T-helper 2 cell treated with Interferon-gamma antibody and Interleukin-4, amounts not matched to agents 5 μg/mL and 100 μg/mL, for 36 hours (primary cell): ENCODE data around the gene NUDT8.

ENCODE experiments used
- DNase-seq: peaks from one replicate; pipeline ENCODE4 v3.0.0; 2021; ENCODE audit warnings: low spot score
- H3K27ac Mint-ChIP-seq: one replicate; pipeline ENCODE4 v1.8.0; 2021; ENCODE audit warnings: mild to moderate bottlenecking, mixed read lengths
- H3K27me3 Mint-ChIP-seq: one replicate; pipeline ENCODE4 v1.8.0; 2021; ENCODE audit warnings: low read depth, mixed read lengths
- H3K36me3 Mint-ChIP-seq: one replicate; pipeline ENCODE4 v1.8.0; 2021; ENCODE audit warnings: low read depth, mixed read lengths
- H3K4me1 Mint-ChIP-seq: one replicate; pipeline ENCODE4 v1.8.0; 2021; ENCODE audit warnings: low read depth, mixed read lengths
- H3K4me3 Mint-ChIP-seq: one replicate; pipeline ENCODE4 v1.8.0; 2022; ENCODE audit warnings: mild to moderate bottlenecking, moderate library complexity, mixed read lengths
- H3K9me3 Mint-ChIP-seq: one replicate; pipeline ENCODE4 v1.8.0; 2021; ENCODE audit warnings: mixed read lengths

Gene NUDT8

GRCh38 chr11:67649634-67650510, 20.1 kb upstream of the NUDT8 start:
- no peak for DNase-seq
- Mint-ChIP-seq H3K4me3 (peak overlapping the region; percentile 84), H3K9me3 (peaks cover 3% of the 10 kb centered on the region), H3K36me3 (no peaks in the 10 kb centered on the region), H3K27ac (peak overlapping the region; percentile 87), H3K4me1 (peaks cover 24% of the 10 kb centered on the region), H3K27me3 (peaks cover 2% of the 10 kb centered on the region)

- H3K4me1 Mint-ChIP-seq: peaks cover 24% of the 10 kb centered on the region
- no peaks in the 10 kb centered on the region for H3K36me3 Mint-ChIP-seq
- peaks cover 2% of the 10 kb centered on the region for H3K27me3 Mint-ChIP-seq
- H3K4me3 Mint-ChIP-seq: no peak overlapping the region
- H3K9me3 Mint-ChIP-seq: no peaks in the 10 kb centered on the region
- no peak for DNase-seq
- no peak overlapping the region for H3K27ac Mint-ChIP-seq
These were observed 19.3 kb upstream of the NUDT8 start for GRCh38 chr11:67648796-67649613.

- no peak overlapping the region for H3K27ac Mint-ChIP-seq
These were observed 18.5 kb upstream of the NUDT8 start for GRCh38 chr11:67648140-67648795.

GRCh38 chr11:67647471-67647870, 17.7 kb upstream of the NUDT8 start:
- peaks cover 24% of the 10 kb centered on the region for H3K4me1 Mint-ChIP-seq
- no peak overlapping the region for H3K27ac Mint-ChIP-seq
- H3K27me3 Mint-ChIP-seq: peaks cover 2% of the 10 kb centered on the region
- DNase-seq: no peak
- H3K36me3 Mint-ChIP-seq: no peaks in the 10 kb centered on the region
- no peaks in the 10 kb centered on the region for H3K9me3 Mint-ChIP-seq
- no peak overlapping the region for H3K4me3 Mint-ChIP-seq

More at GRCh38 chr11:67648140-67648795, 18.5 kb upstream of the NUDT8 start:
- Mint-ChIP-seq H3K36me3 (no peaks in the 10 kb centered on the region), H3K27me3 (peaks cover 2% of the 10 kb centered on the region), H3K4me3 (peak overlapping the region; percentile 3), H3K9me3 (no peaks in the 10 kb centered on the region), H3K4me1 (peaks cover 24% of the 10 kb centered on the region)
- DNase-seq: peak; percentile 25

GRCh38 chr11:67646535-67647336, 17.0 kb upstream of the NUDT8 start:
- H3K36me3 Mint-ChIP-seq: no peaks in the 10 kb centered on the region
- H3K9me3 Mint-ChIP-seq: no peaks in the 10 kb centered on the region
- DNase-seq: peak; percentile 45
- peak overlapping the region; percentile 36 for H3K27ac Mint-ChIP-seq
- H3K4me3 Mint-ChIP-seq: peak overlapping the region; percentile 57
- H3K27me3 Mint-ChIP-seq: peaks cover 2% of the 10 kb centered on the region
- H3K4me1 Mint-ChIP-seq: peaks cover 24% of the 10 kb centered on the region

GRCh38 chr11:67645521-67646461, 16.1 kb upstream of the NUDT8 start:
- Mint-ChIP-seq H3K9me3 (no peaks in the 10 kb centered on the region), H3K27ac (peak overlapping the region; percentile 71), H3K36me3 (no peaks in the 10 kb centered on the region), H3K27me3 (peaks cover 2% of the 10 kb centered on the region), H3K4me1 (peaks cover 24% of the 10 kb centered on the region), H3K4me3 (peak overlapping the region; percentile 57)
- DNase-seq: no peak

GRCh38 chr11:67644472-67645418, 15.0 kb upstream of the NUDT8 start:
- peaks cover 23% of the 10 kb centered on the region for H3K4me1 Mint-ChIP-seq
- H3K9me3 Mint-ChIP-seq: no peaks in the 10 kb centered on the region
- H3K27me3 Mint-ChIP-seq: peaks cover 2% of the 10 kb centered on the region
- no peak for DNase-seq
- H3K27ac Mint-ChIP-seq: no peak overlapping the region
- no peak overlapping the region for H3K4me3 Mint-ChIP-seq
- H3K36me3 Mint-ChIP-seq: no peaks in the 10 kb centered on the region

GRCh38 chr11:67644042-67644441, 14.3 kb upstream of the NUDT8 start:
- H3K27ac Mint-ChIP-seq: no peak overlapping the region
- H3K4me1 Mint-ChIP-seq: peaks cover 17% of the 10 kb centered on the region
- H3K36me3 Mint-ChIP-seq: no peaks in the 10 kb centered on the region
- no peak overlapping the region for H3K4me3 Mint-ChIP-seq
- no peaks in the 10 kb centered on the region for H3K9me3 Mint-ChIP-seq
- H3K27me3 Mint-ChIP-seq: peaks cover 2% of the 10 kb centered on the region
- no peak for DNase-seq

- Mint-ChIP-seq H3K9me3 (no peaks in the 10 kb centered on the region), H3K36me3 (no peaks in the 10 kb centered on the region), H3K4me3 (no peak overlapping the region), H3K27ac (no peak overlapping the region), H3K27me3 (no peaks in the 10 kb centered on the region), H3K4me1 (peaks cover 12% of the 10 kb centered on the region)
- no peak for DNase-seq
These were observed 12.7 kb upstream of the NUDT8 start for GRCh38 chr11:67642173-67643120.

GRCh38 chr11:67641338-67642172, 11.8 kb upstream of the NUDT8 start:
- Mint-ChIP-seq H3K9me3 (no peaks in the 10 kb centered on the region), H3K4me3 (no peak overlapping the region), H3K27ac (no peak overlapping the region), H3K4me1 (peaks cover 13% of the 10 kb centered on the region), H3K36me3 (no peaks in the 10 kb centered on the region), H3K27me3 (no peaks in the 10 kb centered on the region)
- no peak for DNase-seq
